Muscle layer of duodenum (tissue), 2 donors: Measurements from ENCODE around the gene GNG13.
A peak's percentile ranks its signal among the peaks of the same experiment; 100 is the strongest.
"Not testable (repeated sequence)": the region's sequence is repeated elsewhere in the genome, so short reads cannot be mapped to it uniquely, and the experiment has no call there.

Experiments used
- H3K27ac ChIP-seq: one replicate; pipeline ENCODE4 v1.7.0; 2013; ENCODE audit warnings: mild to moderate bottlenecking, low read length
- H3K27me3 ChIP-seq: one replicate; pipeline ENCODE4 v1.7.0; 2013; ENCODE audit warnings: low read depth, mild to moderate bottlenecking, control low read depth, low read length
- H3K36me3 ChIP-seq, 2 donors: one replicate each; pipeline ENCODE4 v1.7.0; 2013; ENCODE audit warnings: low read length in 2 of 2, control low read depth in 1 of 2, mild to moderate bottlenecking in 1 of 2; ENCODE audit not compliant: insufficient read depth in 2 of 2, control insufficient read depth in 1 of 2
- H3K4me1 ChIP-seq, 2 donors: one replicate each; pipeline ENCODE4 v1.7.0; 2013; ENCODE audit warnings: low read length in 2 of 2, mild to moderate bottlenecking in 2 of 2, control low read depth in 1 of 2, moderate library complexity in 1 of 2; ENCODE audit not compliant: insufficient read depth in 2 of 2, control insufficient read depth in 1 of 2
- H3K4me3 ChIP-seq, 2 donors: one replicate each; pipeline ENCODE4 v1.7.0; 2013; ENCODE audit warnings: low read length in 2 of 2, low read depth in 1 of 2, mild to moderate bottlenecking in 1 of 2
- H3K9me3 ChIP-seq, 2 donors: one replicate each; pipeline ENCODE4 v1.7.0; 2013; ENCODE audit warnings: low read length in 2 of 2, control low read depth in 1 of 2, mild to moderate bottlenecking in 1 of 2; ENCODE audit not compliant: control insufficient read depth in 1 of 2
- donor health status: healthy.

GNG13 gene

GRCh38 chr16:840561-841454 is 40.3 kb upstream of the GNG13 start:
- no peaks in the 10 kb centered on the region for H3K27me3 ChIP-seq
- peaks cover 9 to 12% of the 10 kb centered on the region in 2 donors for H3K9me3 ChIP-seq
- no peaks in the 10 kb centered on the region for H3K36me3 ChIP-seq
- H3K4me3 ChIP-seq, result no peak overlapping the region
- no peak overlapping the region for H3K27ac ChIP-seq
- H3K4me1 ChIP-seq, result no peaks in the 10 kb centered on the region

GRCh38 chr16:839643-840408 is 39.3 kb upstream of the GNG13 start:
- Histone ChIP-seq H3K27me3 (no peaks in the 10 kb centered on the region), H3K9me3 (peaks cover 10 to 21% of the 10 kb centered on the region in 2 donors), H3K4me3 (no peak overlapping the region), H3K36me3 (no peaks in the 10 kb centered on the region), H3K4me1 (no peaks in the 10 kb centered on the region), H3K27ac (no peak overlapping the region)

GRCh38 chr16:838741-839140 is 38.2 kb upstream of the GNG13 start:
- Histone ChIP-seq H3K9me3 (peaks cover 10 to 30% of the 10 kb centered on the region in 2 donors), H3K36me3 (no peaks in the 10 kb centered on the region), H3K4me1 (no peaks in the 10 kb centered on the region), H3K27ac (no peak overlapping the region), H3K27me3 (no peaks in the 10 kb centered on the region), H3K4me3 (no peak overlapping the region)

- H3K9me3 ChIP-seq, result peaks cover 10 to 34% of the 10 kb centered on the region in 2 donors
- H3K4me3 ChIP-seq, H3K27me3 ChIP-seq, H3K36me3 ChIP-seq, H3K27ac ChIP-seq, H3K4me1 ChIP-seq: not testable (repeated sequence)
Measured at GRCh38 chr16:836822-837221, 36.3 kb upstream of the GNG13 start.

- Histone ChIP-seq H3K4me3 (peak overlapping the region in 1 of 2 donors; percentile 40), H3K9me3 (peaks cover 10 to 34% of the 10 kb centered on the region in 2 donors), H3K4me1 (no peaks in the 10 kb centered on the region), H3K27me3 (no peaks in the 10 kb centered on the region), H3K36me3 (no peaks in the 10 kb centered on the region), H3K27ac (no peak overlapping the region)
Measured at GRCh38 chr16:836221-836620, 35.7 kb upstream of the GNG13 start.

- Histone ChIP-seq H3K4me3 (peak overlapping the region in 1 of 2 donors; percentile 40), H3K9me3 (peaks cover 10 to 34% of the 10 kb centered on the region in 2 donors), H3K36me3 (no peaks in the 10 kb centered on the region), H3K27me3 (no peaks in the 10 kb centered on the region), H3K4me1 (no peaks in the 10 kb centered on the region), H3K27ac (no peak overlapping the region)
Measured at GRCh38 chr16:835373-835772, 34.8 kb upstream of the GNG13 start.

- Histone ChIP-seq H3K27ac (no peak overlapping the region), H3K36me3 (no peaks in the 10 kb centered on the region)
Measured at GRCh38 chr16:833411-833810, 32.9 kb upstream of the GNG13 start.

GRCh38 chr16:832652-833336 is 32.3 kb upstream of the GNG13 start:
- Histone ChIP-seq H3K4me3 (no peak overlapping the region), H3K27ac (no peak overlapping the region), H3K9me3 (peaks cover 10 to 34% of the 10 kb centered on the region in 2 donors), H3K4me1 (no peaks in the 10 kb centered on the region), H3K27me3 (no peaks in the 10 kb centered on the region), H3K36me3 (no peaks in the 10 kb centered on the region)

More at GRCh38 chr16:833411-833810, 32.9 kb upstream of the GNG13 start:
- Histone ChIP-seq H3K27me3 (no peaks in the 10 kb centered on the region), H3K4me1 (no peaks in the 10 kb centered on the region), H3K9me3 (peaks cover 10 to 34% of the 10 kb centered on the region in 2 donors), H3K4me3 (no peak overlapping the region)

- H3K36me3 ChIP-seq, result no peaks in the 10 kb centered on the region
- H3K4me1 ChIP-seq, result no peaks in the 10 kb centered on the region
- H3K27me3 ChIP-seq, result no peaks in the 10 kb centered on the region
- no peak overlapping the region for H3K27ac ChIP-seq
- no peak overlapping the region for H3K4me3 ChIP-seq
- peaks cover 10 to 30% of the 10 kb centered on the region in 2 donors for H3K9me3 ChIP-seq
Measured at GRCh38 chr16:831571-832413, 31.3 kb upstream of the GNG13 start.

GRCh38 chr16:830871-831570 is 30.5 kb upstream of the GNG13 start:
- Histone ChIP-seq H3K4me3 (no peak overlapping the region), H3K9me3 (peaks cover 4 to 24% of the 10 kb centered on the region in 2 donors), H3K27me3 (no peaks in the 10 kb centered on the region), H3K27ac (no peak overlapping the region), H3K36me3 (no peaks in the 10 kb centered on the region), H3K4me1 (no peaks in the 10 kb centered on the region)
